K562 (cell line): Measurements from ENCODE around the gene NRP2. TPM values are rescaled to one million over a fixed set of nuclear protein-coding genes. Genes with fewer than 3 reads are reported as not detected.

Source experiments
- ATAC-seq: fragments of 200-7000 bp; cut with Tn5 transposase; 3 replicates; pipeline ENCODE4 v1.9.1; 2020; ENCODE audit warnings: moderate library complexity
- BruUV-seq: library from RNA; stranded (reverse); fragments of 400-500 nt; replicated peaks from 2 replicates; lab custom pipeline; 2021; lab: Mats Ljungman, UMichigan
- CTCF ChIA-PET: fragments of 300-600 bp; formaldehyde crosslinking; extraction: SDS; loops from one replicate; lab custom pipeline; 2021; ENCODE audit warnings: low intra/inter-chr PET ratio; lab: Yijun Ruan, JAX
- POLR2A ChIA-PET: fragments of 300-600, 350-650 bp; sonication (Branson Sonifier 250); formaldehyde crosslinking; extraction: SDS; loops from one replicate; lab custom pipeline; 2021; ENCODE audit warnings: antibody characterized with exemption, inconsistent platforms; lab: Yijun Ruan, JAX
- DNase-seq, 4 experiments: peaks; one replicate each; pipeline versions ENCODE4 v3.0.0 to v3.0.0-alpha.2; 2011 to 2018; ENCODE audit warnings: low spot score in 3 of 4, mixed read lengths in 3 of 4; ENCODE audit errors: extremely low read depth in 1 of 4
- FAIRE-seq: peaks from 2 replicates; lab custom pipeline; 2011; peaks lifted over from hg19 to GRCh38; lab: Jason Lieb, UNC
- H2AFZ ChIP-seq: 2 replicates; pipeline ENCODE4 v1.6.0; 2011; ENCODE audit warnings: low read depth, low read length, control low read depth, inconsistent platforms
- H3K27ac ChIP-seq: fragments of 200-600 bp; 3 replicates; pipeline ENCODE4 v1.8.0; 2011; ENCODE audit warnings: low read depth, mild to moderate bottlenecking, control low read depth, inconsistent platforms, low read length, moderate library complexity, mixed read lengths; ENCODE audit errors: extremely low read depth
- H3K27me3 ChIP-seq, 2 experiments: fragments of 300-600 bp in 1 of 2; 2 replicates in 1 of 2; 3 replicates in 1 of 2; pipeline versions ENCODE4 v1.6.0 to v1.8.0; 2011; ENCODE audit warnings: inconsistent platforms in 2 of 2, low read length in 2 of 2, mild to moderate bottlenecking in 1 of 2, mixed read lengths in 1 of 2, moderate library complexity in 1 of 2; ENCODE audit not compliant: control insufficient read depth in 2 of 2, insufficient read depth in 2 of 2
- H3K36me3 ChIP-seq: fragments of 300-600 bp; 3 replicates; pipeline ENCODE4 v1.8.0; 2011; ENCODE audit warnings: mild to moderate bottlenecking, low read length, inconsistent platforms; ENCODE audit not compliant: control insufficient read depth, insufficient read depth
- H3K4me1 ChIP-seq, 2 experiments: fragments of 200-600 bp in 1 of 2; replicated peaks in 1 of 2; 2 replicates in 1 of 2; 3 replicates in 1 of 2; pipeline versions ENCODE4 v1.5.1 to v1.8.0; 2011; ENCODE audit warnings: inconsistent platforms in 2 of 2, low read length in 2 of 2, mild to moderate bottlenecking in 1 of 2, mixed read lengths in 1 of 2, moderate library complexity in 1 of 2; ENCODE audit not compliant: control insufficient read depth in 2 of 2, insufficient read depth in 2 of 2
- H3K4me2 ChIP-seq: 2 replicates; pipeline ENCODE4 v1.6.1; 2011; ENCODE audit warnings: low read length, control low read depth, inconsistent platforms, mixed read lengths; ENCODE audit not compliant: insufficient read depth
- H3K4me3 ChIP-seq: fragments of 200-600 bp; sonication (generic), shearing (Covaris generic); 2 replicates; pipeline ENCODE4 v1.5.1; 2016; ENCODE audit warnings: control low read depth, inconsistent platforms
- H3K79me2 ChIP-seq: fragments of 200-600 bp; 3 replicates; pipeline ENCODE4 v1.8.0; 2011; ENCODE audit warnings: low read length, inconsistent platforms; ENCODE audit not compliant: control insufficient read depth, insufficient read depth
- H3K9ac ChIP-seq, 2 experiments: 2 replicates each; pipeline versions ENCODE4 v1.6.0 to v1.6.1; 2011; ENCODE audit warnings: low read depth in 2 of 2, low read length in 2 of 2, control low read depth in 1 of 2, inconsistent platforms in 1 of 2, mild to moderate bottlenecking in 1 of 2, mixed read lengths in 1 of 2; ENCODE audit not compliant: insufficient read depth in 1 of 2
- H3K9me1 ChIP-seq: one replicate; pipeline ENCODE4 v1.6.0; 2011; ENCODE audit warnings: inconsistent platforms, mild to moderate bottlenecking, low read length, moderate library complexity; ENCODE audit not compliant: control insufficient read depth, insufficient read depth
- H3K9me3 ChIP-seq: replicated peaks from 2 replicates; pipeline ENCODE4 v1.5.1; 2011; ENCODE audit warnings: low read depth, low read length, inconsistent platforms; ENCODE audit not compliant: control insufficient read depth, insufficient read depth
- H4K20me1 ChIP-seq: replicated peaks from 2 replicates; pipeline ENCODE4 v1.6.1; 2011; ENCODE audit warnings: low read length, inconsistent platforms, mixed read lengths; ENCODE audit not compliant: control insufficient read depth, insufficient read depth
- ESRRB ChIP-seq: fragments of 250-450 bp; sonication (Bioruptor Pico); IDR thresholded peaks from 2 replicates; pipeline ENCODE4 v1.5.0; 2020; ENCODE audit warnings: mild to moderate bottlenecking, moderate library complexity, borderline replicate concordance
- FOXM1 ChIP-seq, 2 experiments: fragments of 450-650 bp in 1 of 2; sonication (generic) in 1 of 2; formaldehyde crosslinking in 1 of 2; IDR thresholded peaks; 2 replicates each; pipeline versions ENCODE4 v1.6.1 to v1.9.0; 2017 to 2022; ENCODE audit warnings: low read depth in 2 of 2, mild to moderate bottlenecking in 2 of 2, missing genetic modification reagents in 1 of 2, moderate library complexity in 1 of 2
- SMAD2 ChIP-seq: fragments of 150-350 bp; IDR thresholded peaks from 2 replicates; pipeline ENCODE4 v1.6.1; 2014; ENCODE audit warnings: low read depth, mild to moderate bottlenecking, low read length
- SNIP1 ChIP-seq: fragments of 450-650 bp; IDR thresholded peaks from 2 replicates; pipeline ENCODE4 v1.7.1; 2017; ENCODE audit warnings: low read depth, mild to moderate bottlenecking
- SOX6 ChIP-seq: fragments of 450-650 bp; IDR thresholded peaks from 2 replicates; pipeline ENCODE4 v1.6.1; 2014; ENCODE audit warnings: mild to moderate bottlenecking
- U2AF2 ChIP-seq: fragments of 200-400 bp; formaldehyde crosslinking; optimal IDR thresholded peaks from 2 replicates; pipeline ENCODE3; 2017; ENCODE audit warnings: low read depth, mild to moderate bottlenecking, low read length
- ZNF124 ChIP-seq: sonication (generic); formaldehyde crosslinking; IDR thresholded peaks from 2 replicates; pipeline ENCODE4 v1.8.1; 2022; ENCODE audit warnings: missing genetic modification reagents
- WGBS: fragments of 100-300 bp; shearing (Covaris generic); methylation state at CpG from one replicate; pipeline ENCODE4 v1.1.6; 2016; ENCODE audit warnings: low coverage, mixed read lengths; ENCODE audit not compliant: insufficient coverage; ENCODE audit errors: missing lambda C conversion rate; 5-methylcytosine and 5-hydroxymethylcytosine counted together
- in situ Hi-C: fragments of 300-500 bp; cut with MboI; formaldehyde crosslinking; loops from 4 replicates; pipeline ENCODE4 v1.15.0; 2018; ENCODE audit warnings: inconsistent platforms, mixed read lengths
- intact Hi-C: fragments of 100-400 bp; cut with micrococcal nuclease; formaldehyde crosslinking; loops from 2 replicates; pipeline ENCODE4 v1.14.2; 2022
- polyA plus RNA-seq, 8 experiments: library from polyadenylated mRNA; depleted of rRNA in 4 of 8; stranded (reverse) in 5 of 8; unstranded in 3 of 8; fragments of >200 nt; fragmentation: Nextera tagmentation in 2 of 8; fragmentation: Illumina TruSeq in 1 of 8; extraction: Ambion mirVana in 2 of 8; extraction: Trizol in 1 of 8; gene quantifications; 2 replicates each; pipeline versions ENCODE4 v1.2.1 to v1.2.3, GENCODE V29; 2011 to 2014; ENCODE audit warnings: inconsistent platforms in 1 of 8, missing spikeins in 1 of 8
- total RNA-seq, 7 experiments: library from RNA; depleted of rRNA in 6 of 7; stranded (reverse); fragments of >200 nt in 6 of 7; fragmentation: Illumina TruSeq in 2 of 7; extraction: Trizol in 2 of 7; gene quantifications; 2 replicates each; pipeline versions ENCODE4 v1.2.1 to v1.2.3, GENCODE V29; 2011 to 2021; ENCODE audit warnings: low replicate concordance in 1 of 7
- TF ChIP-seq, protein P1 (sequence below): fragments of 250-450 bp; sonication (Bioruptor Pico); IDR thresholded peaks from 2 replicates; pipeline ENCODE4 v1.5.0; 2021; ENCODE audit warnings: mild to moderate bottlenecking, moderate library complexity
- TF ChIP-seq, protein P2 (sequence below): fragments of 250-450 bp; sonication (Bioruptor Pico); IDR thresholded peaks from 2 replicates; pipeline ENCODE4 v1.8.0; 2022; ENCODE audit warnings: moderate library complexity, mild to moderate bottlenecking, inconsistent platforms
- TF ChIP-seq, protein P3 (sequence below): fragments of 450-650 bp; IDR thresholded peaks from 2 replicates; pipeline ENCODE4 v1.6.1; 2016; ENCODE audit warnings: borderline replicate concordance

The NRP2 gene
- total and polyA plus RNA-seq, 9 of the 15 experiments (the other 6 are each of a cell fraction or from before 2014, with no cell fraction given): 0.05 to 0.31 (median 0.15) TPM; not detected in 5

DNA sequence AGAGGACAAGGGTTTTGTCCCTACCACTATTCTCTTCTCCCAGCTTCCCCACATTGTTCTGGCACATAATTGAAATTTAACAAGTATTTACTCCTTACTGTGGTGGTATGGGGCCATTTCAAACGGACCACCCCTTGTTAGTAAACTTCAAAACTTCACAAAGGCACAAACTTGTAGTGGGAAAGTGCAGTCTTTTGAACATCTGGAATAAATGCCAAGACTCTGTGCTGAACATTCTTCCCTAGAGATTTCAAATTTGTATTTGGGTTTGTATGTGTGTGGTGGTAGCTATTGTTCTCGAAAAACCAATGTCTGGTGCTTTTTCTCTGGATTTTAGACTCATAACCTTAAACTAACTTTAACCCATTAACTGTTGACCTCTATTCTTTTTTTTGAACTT, 151.6 kb downstream of the NRP2 start:
- in situ Hi-C loops: no loop called here
- FAIRE-seq: no peak
- H3K4me2 ChIP-seq: no peak overlapping the region
- POLR2A ChIA-PET: no interaction called here
- H3K79me2 ChIP-seq: no peaks in the 10 kb centered on the region
- ATAC-seq: no peak
- H3K4me1 ChIP-seq: no peaks in the 10 kb centered on the region
- intact Hi-C loops: no loop called here
- H3K9me1 ChIP-seq: no peaks in the 10 kb centered on the region
- WGBS: 0% methylated on average over 1 of the region's 2 CpGs
- no peaks in the 10 kb centered on the region for H3K9me3 ChIP-seq
- no peak overlapping the region for H3K4me3 ChIP-seq
- CTCF ChIA-PET: no interaction called here
- no peak for TF ChIP-seq ESRRB
- no peaks in the 10 kb centered on the region for H4K20me1 ChIP-seq
- no peak overlapping the region for H3K9ac ChIP-seq
- H2AFZ ChIP-seq: no peak overlapping the region
- no peak overlapping the region for H3K27ac ChIP-seq
- no peaks in the 10 kb centered on the region for H3K27me3 ChIP-seq
- H3K36me3 ChIP-seq: no peaks in the 10 kb centered on the region
- no TSS peak for BruUV-seq
- no peak for DNase-seq

DNA sequence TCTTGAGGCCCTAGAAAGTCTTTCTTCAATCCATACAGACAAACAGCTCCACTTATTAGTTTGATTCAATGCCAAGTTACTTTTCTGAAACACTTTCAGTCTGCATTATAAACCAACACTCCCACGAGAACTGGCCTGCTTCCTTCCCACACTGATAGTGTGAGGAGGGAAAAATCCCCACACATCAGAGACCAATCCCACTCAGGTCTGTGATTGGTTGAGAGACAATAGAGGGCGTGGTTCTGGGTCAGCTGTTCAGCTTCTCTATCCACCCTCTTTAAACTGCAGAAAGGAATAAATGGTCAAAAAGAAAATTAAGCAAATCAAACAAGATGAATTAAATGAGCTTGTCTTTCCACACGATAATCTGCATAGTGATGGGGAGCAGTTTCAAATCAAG, 152.5 kb downstream of the NRP2 start:
- no peak for ATAC-seq
- H3K4me2 ChIP-seq: no peak overlapping the region
- BruUV-seq: no TSS peak
- H3K9me1 ChIP-seq: no peaks in the 10 kb centered on the region
- 0% methylated on average over 3 of the region's 3 CpGs for WGBS
- ChIA-PET CTCF (no interaction called here), POLR2A (no interaction called here)
- no peaks in the 10 kb centered on the region for H3K27me3 ChIP-seq
- H3K4me1 ChIP-seq: no peaks in the 10 kb centered on the region
- H4K20me1 ChIP-seq: no peaks in the 10 kb centered on the region
- H3K9ac ChIP-seq: no peak overlapping the region
- peak in 2 of 4 experiments; percentile 6 to 12 for DNase-seq
- no peaks in the 10 kb centered on the region for H3K79me2 ChIP-seq
- H3K36me3 ChIP-seq: no peaks in the 10 kb centered on the region
- intact Hi-C loops (no loop called here), in situ Hi-C loops (no loop called here)
- no peak for FAIRE-seq
- H3K27ac ChIP-seq: no peak overlapping the region
- H2AFZ ChIP-seq: no peak overlapping the region
- no peak overlapping the region for H3K4me3 ChIP-seq
- H3K9me3 ChIP-seq: no peaks in the 10 kb centered on the region
- no peak for TF ChIP-seq ZNF124
- TF ChIP-seq U2AF2: no peak
- TF ChIP-seq SOX6: no peak
- TF ChIP-seq, protein P1, sequence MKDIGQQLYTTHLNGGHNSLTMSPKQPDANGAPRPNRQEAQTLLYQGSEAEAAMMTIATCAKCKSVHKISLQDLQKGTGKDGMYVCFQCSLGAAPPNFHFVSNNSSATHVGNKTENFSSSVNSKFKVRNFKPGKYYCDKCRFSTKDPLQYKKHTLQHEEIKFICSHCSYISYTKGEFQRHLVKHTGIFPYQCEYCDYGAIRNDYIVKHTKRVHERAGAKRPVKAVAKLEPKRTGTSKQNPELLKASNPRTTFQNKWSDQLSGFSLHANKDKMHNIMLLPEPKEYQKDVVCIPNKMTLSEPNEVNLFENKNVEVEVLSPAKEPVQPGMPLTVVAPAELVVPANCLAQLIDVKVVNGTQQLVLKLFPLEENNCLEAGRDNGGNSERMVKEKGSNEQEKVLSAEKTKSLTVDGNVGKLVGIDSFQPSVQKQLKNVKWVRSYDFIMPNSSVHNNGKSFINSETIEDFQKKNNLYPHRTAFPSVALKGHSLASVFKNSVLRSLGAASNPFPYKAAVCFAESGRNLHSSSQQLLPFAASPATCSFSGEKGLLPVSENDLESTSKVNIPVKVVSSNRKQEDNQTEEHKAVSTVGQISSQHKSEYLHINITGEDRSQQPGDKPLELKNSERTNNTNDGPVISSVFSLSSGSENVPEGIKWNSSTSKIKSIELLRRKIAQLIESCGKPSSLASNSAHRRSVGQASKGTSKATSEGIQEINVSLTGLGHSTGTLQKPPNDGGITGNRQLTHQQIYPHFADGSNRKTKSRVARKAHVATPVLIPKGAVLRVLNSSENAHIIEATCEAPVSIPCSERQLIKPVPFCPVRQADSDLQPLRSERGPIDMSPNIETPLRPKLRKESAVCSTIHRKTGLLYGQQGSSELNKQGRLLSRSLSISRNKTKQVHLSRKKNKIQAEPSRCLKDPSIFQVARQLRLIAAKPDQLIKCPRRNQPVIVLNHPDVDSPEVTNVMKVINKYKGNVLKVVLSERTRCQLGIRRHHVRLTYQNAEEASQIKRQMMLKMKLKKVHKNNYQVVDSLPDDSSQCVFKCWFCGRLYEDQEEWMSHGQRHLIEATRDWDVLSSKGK (CRISPR knock-in tag): no peak
- no peak for TF ChIP-seq SNIP1
- no peak for TF ChIP-seq SMAD2
- TF ChIP-seq, protein P2, sequence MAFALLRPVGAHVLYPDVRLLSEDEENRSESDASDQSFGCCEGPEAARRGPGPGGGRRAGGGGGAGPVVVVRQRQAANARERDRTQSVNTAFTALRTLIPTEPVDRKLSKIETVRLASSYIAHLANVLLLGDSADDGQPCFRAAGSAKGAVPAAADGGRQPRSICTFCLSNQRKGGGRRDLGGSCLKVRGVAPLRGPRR (CRISPR knock-in tag): no peak
- TF ChIP-seq, protein P3, sequence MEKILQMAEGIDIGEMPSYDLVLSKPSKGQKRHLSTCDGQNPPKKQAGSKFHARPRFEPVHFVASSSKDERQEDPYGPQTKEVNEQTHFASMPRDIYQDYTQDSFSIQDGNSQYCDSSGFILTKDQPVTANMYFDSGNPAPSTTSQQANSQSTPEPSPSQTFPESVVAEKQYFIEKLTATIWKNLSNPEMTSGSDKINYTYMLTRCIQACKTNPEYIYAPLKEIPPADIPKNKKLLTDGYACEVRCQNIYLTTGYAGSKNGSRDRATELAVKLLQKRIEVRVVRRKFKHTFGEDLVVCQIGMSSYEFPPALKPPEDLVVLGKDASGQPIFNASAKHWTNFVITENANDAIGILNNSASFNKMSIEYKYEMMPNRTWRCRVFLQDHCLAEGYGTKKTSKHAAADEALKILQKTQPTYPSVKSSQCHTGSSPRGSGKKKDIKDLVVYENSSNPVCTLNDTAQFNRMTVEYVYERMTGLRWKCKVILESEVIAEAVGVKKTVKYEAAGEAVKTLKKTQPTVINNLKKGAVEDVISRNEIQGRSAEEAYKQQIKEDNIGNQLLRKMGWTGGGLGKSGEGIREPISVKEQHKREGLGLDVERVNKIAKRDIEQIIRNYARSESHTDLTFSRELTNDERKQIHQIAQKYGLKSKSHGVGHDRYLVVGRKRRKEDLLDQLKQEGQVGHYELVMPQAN: no peak
- TF ChIP-seq FOXM1 (IDR thresholded peaks at IDR 0.05; ENCODE audit: low read depth): no peak
- no peak for TF ChIP-seq FOXM1 (CRISPR knock-in tag; IDR thresholded peaks at IDR 0.05; ENCODE audit: low read depth)
